Stimulated activated CD8-positive, alpha-beta memory T cell treated with anti-CD3 and anti-CD28 coated beads, Interleukin-7, amount 100 ng/mL, for 48 hours (primary cell): Measurements from ENCODE around the gene PARP12.

Experiments used
- DNase-seq, 2 donors: peaks; one replicate each; pipeline ENCODE4 v3.0.0-alpha.2; 2020; ENCODE audit warnings: low read depth in 1 of 2; ENCODE audit errors: extremely low read depth in 1 of 2

PARP12 gene

DNA sequence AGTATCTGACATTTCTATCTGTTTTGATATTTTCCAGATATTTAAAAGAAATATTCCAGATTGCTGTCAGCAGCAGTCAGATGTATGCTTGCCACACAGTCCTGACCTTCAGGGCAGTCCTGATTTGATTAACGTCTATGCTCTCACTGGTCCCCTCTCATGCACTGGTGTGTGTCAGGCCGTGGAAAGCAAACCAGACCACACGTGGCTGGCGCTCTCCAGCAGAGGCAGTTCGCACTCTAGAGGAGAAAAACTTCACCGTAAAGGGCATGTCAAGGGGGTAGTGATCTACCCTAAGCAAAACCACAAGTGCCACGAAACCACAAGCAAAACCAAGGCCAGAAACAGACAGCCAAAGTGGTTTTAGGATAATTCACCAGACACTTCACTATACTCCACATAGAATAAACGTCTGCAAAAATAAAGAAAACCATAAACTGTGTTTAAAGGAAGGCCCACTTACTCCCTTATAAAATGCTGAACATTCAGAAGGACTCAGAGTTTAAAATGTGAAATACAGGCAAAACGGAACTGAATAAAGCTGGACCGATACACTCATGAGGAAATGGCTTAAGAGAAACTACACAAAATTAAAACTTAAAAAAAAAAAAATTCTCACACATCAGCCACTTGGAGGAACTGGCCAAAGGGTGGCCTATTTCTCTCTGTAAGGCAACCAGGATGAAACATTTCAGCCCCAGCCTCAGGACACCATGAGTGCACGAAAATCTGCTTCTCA, 26.4 kb downstream of the PARP12 start:
- DNase-seq: no peak

DNA sequence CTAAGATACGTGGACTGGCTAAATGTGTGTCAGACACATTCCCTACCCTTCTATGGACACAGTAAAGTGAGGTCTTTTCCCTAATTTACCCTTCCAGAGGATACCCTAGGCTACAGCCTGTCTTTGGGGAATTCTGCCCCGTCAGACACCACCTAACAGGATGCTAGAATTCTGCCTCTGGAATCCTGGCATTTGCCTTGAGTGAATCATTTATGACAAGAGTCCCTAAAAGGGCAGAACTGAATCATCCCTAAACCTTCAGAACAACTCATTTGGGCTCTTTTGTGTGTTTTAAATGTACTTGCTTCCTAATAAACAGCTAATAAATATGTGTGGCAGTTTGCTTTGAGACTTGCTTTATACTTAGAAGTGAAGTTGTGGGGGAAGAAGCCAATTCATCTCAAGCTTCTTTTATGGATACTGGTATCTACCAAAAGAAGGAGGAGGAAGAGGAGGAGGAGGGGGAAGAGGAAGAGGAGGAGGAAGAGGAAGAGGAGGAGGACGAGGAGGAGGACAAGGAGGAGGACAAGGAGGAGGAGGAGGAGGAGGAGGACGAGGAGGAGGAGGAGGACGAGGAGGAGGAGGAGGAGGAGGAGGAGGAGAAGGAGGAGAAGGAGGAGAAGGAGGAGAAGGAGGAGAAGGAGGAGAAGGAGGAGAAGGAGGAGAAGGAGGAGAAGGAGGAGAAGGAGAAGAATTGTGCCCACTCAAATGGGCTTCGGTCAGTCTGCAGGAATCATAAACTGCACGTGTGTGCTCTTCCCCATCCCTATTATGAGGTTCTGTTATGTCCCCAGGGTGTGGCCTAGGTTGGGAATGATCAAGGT, 27.1 kb downstream of the PARP12 start:
- DNase-seq: no peak

DNA sequence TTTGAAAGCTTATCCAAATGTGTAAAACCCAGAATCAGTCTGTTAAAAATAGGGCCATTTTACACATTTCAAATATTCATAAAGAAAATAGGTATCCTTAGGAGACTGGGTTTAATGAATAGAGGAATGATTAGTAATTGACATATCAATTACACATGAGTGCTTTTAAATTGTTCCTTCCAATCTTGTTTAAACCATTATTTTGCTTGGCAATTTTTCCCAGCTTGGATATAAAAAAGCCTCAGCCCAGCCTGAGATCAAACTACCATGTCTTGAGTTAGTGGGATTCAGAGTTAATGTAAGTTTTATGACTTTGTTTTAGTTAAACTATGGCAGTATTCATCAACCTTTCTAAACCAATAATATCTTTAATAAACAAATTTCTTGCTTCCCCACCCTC, 28.3 kb downstream of the PARP12 start:
- DNase-seq: no peak

DNA sequence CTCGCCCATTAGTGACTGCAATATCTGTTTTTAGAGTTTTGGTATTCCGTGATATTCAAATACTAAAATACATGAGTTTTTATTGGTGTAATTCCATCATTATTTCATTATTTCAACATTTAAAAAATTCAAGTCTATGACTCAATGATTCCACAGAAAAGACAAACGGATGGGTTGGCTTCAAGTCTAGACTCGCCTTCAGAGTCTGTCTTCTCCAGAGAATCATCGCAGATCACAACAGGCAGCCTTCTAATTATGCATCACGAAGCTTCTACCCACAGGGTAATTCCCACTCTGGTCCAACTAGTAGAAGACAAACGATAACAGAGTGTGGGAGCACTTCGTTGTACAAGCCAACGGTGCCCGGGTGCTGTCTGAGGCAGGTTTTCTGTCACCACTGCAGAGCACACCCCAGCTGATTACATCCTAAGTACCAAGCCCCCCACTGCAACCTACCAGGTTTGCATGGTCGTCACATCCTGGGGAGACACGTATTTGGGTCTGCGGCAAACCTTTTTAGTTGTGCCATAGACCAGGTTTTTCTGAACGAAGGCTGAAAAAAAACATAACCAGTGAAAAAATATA, 28.9 kb downstream of the PARP12 start:
- no peak for DNase-seq

DNA sequence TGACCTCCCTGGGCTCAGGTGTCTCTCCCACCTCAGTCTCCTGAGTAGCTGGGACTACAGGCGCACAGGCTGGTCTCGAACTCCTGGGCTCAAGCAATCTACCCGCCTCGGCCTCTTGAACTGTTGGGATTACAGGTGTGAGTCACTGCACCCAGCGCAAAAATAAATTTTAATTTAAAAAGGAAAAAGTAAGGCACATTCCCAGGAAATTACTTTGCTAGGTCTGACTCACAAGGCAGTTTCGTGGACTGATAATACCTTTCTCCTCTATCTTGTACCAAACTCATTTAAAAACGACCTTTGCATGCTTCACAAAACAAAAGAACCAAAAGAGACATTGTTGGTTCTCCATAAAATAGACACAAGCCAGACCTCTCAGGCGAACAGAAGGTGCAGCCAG, 29.7 kb downstream of the PARP12 start:
- no peak for DNase-seq

DNA sequence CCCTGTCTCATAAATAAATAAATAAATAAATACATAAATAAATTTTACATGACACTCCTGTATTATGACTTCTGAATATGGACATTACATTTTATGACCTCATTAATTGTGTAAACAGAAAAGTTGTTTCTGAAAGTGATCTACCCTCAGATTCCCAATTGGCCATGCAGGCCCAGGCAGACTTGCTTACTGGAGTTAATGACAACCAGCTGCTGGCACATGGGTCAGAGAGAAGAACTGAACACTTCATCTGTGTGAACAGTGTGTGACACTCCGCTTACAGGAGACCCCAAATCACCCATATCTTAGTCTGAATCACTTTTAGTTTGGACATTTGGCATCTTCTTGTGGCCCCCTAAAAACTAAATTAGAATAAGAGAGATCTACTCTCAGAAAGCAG, 31.4 kb downstream of the PARP12 start:
- DNase-seq: no peak

DNA sequence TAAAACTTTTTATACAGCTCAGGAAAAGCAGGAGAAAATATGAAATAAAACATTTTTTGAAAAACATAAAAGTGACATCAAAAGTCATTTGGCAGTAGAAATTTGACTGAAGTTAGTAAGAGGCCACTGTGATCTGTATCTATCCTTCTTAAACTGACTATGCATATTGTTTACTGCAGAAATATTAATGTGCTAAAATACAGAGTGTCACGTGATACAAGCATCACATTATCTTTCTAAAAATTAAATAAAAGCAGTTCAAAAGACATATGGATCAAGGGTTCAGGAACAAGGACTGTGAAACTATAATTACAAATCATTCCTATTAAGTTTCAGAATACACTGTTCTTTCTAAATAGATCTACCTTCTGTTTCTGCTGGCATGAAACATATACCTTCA, 33.7 kb downstream of the PARP12 start:
- no peak for DNase-seq

DNA sequence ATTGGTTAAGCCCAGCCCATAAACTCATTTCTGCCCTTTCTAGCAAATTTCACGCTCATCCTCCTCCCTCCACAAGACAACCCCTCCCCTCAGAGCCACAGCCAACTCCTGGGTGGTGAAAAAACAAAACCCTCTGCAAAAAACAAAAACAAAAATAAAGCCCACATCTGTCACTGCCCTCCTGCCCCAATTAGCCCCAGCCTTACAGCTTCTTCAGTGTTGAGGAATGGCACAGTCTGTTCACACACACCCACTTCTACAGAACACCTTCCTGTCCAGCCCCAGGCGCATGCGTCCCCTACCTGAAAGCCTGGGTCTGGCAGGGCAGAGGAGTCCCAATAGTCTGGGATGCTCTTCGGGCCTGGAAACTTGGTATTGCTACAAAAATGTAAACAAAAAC, 34.4 kb downstream of the PARP12 start:
- DNase-seq: no peak

DNA sequence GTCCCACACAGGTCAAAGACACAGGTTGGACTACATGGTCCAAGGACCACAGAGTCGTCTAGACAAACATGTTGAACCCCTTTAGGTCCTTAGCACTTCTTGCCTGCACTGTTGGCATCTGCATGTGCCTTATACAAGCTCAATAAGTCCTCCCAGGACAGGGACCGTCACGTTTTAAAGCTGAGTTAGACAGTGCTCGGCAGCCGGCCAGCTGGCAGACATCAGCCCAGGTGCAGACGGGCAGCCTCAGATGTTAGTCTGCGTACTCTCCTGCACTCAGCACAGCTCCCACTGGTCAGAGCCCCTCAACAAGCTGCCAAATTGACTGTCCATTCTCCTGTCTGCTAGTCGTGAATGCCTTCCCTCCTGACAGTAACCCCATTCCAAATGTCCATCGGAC, 34.9 kb downstream of the PARP12 start:
- DNase-seq: no peak

DNA sequence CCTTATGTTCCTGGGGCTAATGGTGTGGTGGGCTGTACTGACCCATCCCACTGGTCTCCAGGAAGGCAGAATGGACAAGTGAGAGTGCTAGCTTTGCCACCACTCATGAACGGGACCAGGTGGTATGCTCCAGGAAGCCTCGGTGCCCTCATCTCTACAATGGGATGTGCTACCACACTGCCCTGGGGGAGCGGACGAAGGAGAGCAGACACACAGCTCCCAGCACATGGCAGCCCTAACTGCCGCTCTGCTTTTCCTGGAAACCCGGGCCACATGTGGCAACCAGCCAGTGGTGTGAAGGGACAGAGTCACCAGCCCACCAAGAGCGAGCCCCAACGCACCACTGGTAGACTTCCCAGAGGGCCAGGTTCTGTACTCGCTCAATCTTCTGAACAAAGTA, 35.8 kb downstream of the PARP12 start:
- DNase-seq: no peak

DNA sequence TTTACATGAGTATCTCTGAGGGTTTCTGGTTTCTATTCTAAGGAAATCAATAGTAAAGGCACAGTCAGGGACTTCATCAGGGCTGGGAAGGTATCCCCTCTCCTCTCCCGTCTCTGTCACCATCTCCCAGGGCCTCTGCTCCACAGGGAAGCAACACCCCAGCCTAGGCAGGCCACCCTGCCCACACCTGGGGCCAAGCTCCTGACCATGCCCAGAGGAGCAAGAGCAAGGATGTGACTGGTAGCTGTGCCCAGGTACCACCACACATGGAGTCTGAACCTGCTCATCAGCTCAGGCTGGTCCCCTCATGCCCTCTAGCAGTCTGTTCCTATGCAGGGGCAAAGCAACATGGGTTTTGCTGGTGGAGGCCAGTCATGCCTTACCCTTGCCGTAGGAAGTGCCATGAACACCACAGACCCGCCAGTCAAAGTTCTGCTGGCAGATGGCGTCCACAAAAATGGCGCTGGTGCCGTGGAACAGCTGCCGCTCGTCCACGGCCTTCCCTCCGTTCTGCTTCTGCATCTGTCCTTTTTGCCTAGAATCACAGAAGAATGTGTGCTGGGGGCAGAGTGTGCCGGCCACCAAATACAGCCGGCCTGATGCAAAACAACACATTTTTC, 36.8 kb downstream of the PARP12 start:
- DNase-seq: no peak

DNA sequence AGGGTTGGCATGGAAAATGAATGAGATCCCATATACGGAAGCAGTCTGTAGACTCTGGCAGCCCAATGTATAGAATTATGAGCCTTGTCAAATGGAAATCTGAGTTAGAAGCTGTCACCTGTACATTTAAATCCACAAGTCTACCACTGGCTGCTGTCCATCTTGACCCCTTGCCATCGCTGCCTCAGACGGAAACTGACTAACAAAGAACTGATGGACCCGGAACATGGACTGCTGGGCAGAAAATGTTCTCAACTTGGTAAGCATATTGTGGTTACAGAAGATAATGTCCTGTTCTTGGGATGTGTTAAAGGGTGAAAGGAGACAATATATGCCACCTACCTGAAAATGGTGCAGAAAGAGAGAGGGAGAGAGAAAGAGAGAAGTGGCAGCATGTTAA, 37.5 kb downstream of the PARP12 start:
- no peak for DNase-seq

DNA sequence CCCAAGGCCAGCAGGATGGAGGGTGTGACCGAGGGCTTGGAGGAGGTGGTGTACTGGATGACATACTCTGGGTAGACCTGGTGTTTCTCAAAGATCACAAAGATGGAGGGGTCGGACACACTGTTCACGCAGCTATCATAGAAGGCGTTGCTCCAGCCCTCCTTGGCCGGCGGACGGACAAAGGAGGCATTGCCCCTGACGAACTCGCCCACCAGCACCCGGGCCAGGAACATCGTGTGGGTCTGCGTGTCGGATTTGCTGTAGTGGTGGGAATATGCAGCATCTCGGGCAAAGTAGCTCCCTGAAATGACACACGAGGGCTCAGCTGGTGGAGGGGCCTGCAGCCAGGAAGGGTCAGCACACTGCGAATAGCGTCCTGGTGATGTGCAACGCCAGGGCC, 38.2 kb downstream of the PARP12 start:
- no peak for DNase-seq

DNA sequence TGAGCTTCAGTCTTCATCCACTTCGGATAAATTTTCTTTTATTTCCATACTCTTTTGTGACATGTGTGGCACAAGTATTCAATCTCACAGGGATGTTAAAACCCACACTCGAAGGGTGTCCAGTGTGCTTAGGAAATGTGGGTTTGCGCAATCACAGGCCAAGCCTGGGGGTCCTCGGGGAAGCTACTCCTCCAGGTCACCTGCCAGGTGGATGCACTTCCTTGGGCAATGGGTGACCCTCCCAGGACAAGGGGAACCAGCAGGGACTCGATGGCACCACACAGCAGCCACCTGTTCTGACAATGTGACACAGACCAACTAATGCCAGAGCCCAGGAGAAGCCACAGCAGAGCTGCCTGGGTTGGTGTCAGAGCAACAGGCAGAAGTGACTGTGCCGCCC, 39.0 kb downstream of the PARP12 start:
- DNase-seq: no peak

DNA sequence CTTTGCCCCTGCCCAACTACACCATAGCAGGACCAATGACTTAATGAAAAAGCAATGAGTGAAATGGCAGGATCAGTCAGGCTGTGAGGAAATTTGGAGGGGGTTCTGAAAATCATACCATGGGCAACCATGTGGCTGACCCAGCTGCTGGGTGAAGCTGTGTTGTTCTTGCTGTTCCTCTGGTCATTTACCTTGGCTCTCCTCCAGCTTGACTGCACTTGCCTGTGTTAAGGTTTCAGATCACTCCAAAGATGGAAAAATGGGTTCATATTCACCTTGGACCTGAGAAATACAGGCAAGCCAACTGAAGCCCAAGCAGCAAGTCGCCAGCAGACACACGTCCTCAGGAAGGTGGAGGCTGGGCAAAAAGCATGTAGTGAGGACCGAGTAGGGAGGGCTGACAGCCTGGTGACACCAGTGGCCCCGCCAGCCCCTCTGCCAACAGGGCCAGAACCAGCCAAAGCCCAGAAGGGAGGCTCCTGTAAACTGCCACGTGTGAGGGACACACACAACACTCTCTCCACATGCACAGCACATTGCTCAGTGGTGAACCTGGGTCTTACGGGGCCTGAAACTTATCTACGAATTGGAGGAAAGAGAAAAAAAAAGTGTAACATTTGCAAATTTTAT, 40.1 kb downstream of the PARP12 start:
- DNase-seq: no peak

DNA sequence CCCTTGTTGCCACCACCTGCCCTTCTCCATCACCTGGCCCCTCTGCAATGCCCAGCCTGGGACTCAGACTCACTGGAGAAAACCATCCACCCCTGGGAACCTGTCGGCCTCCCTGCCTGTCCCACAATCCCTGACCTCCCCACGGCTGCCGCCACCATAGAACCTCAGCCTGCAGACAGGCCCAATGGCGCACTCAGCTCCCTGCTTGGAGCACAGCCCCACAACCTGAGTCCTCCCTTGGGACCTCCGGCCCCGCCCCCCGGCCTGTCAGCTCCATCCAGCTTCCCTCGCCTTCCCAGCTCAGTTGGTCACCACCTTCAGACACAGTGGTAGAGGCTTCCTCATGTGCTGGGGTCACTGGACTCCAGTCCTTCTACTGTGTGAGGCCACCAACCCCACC, 41.1 kb downstream of the PARP12 start:
- no peak for DNase-seq

DNA sequence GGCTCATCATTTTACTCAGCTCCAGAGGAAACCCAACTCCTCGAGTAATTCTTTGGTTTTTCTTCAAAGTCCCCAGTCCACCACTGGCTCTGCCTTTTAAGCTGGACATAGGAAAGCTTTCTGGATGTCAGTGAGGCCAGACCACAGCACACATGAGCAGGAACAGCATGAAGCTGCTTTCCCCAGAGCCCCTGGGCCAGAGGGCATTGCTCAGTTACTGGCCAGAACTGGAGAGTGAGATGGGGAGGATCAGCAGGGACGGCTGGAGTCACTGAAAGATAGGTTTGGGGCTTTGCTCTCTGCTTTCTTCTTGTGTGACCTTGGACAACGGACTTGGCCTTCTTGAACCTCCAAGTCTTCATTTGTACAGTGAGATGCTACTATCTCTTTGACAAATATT, 43.1 kb downstream of the PARP12 start:
- no peak for DNase-seq

DNA sequence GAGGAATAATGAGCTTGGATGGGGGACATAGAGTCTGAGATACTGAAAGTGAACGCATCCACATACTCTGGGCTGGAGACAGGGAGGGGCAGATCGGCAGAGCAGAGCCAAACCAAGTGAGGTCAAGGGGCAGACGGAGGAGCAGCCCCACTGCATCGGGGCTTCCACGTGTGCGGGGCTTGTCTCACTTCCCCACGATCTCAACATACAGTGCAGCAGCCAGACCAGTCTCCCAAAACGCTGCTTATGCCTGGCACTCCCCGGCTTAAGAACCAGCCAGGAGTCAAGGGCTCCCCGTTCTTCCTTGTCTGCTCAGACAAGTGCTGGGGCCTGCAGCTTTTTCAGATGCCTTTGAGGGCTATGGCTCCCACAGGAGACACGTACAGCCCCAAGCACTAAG, 43.6 kb downstream of the PARP12 start:
- DNase-seq: no peak

DNA sequence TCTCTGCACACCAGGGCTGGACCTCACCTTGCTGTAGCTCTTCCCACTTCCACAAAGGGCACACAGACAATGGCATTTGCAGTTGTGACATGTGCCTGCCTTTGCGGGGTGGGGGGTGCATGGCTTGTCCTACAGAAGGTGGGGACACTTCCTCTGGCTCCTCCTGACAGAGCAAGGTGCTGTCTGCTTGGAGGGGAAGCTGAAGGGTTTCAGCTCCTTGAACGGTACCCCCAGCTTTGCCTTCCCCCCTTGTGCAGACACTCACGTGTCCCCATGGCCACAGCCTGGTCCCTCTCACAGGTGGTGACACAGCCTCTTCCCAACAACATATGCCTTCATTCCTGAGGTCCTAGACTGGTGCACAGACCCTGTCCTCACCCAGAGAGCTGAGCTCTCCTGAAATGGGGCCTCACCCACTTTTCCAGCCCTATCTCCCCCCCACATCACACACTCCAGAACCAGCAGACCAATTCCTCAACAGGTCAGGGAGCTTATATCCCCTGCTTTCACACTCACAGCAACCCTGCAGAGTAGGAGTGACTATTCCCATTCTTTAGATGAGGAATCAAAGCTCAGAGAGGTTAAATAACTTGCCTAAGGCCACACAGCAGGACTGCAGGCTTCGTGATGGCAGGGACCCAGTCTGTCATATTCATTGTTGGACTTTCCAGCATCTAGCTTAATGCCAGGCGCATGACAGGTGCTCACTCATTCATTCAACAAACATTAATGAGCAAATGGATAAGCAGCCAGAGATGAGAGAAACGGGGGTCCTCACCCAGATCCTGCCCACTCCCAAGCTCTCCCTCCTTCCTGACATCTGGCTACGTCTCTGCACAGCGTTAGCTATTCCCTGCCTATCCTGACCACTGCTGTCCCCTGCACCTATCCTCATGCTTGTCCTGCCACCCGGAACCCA, 44.4 kb downstream of the PARP12 start:
- no peak for DNase-seq

DNA sequence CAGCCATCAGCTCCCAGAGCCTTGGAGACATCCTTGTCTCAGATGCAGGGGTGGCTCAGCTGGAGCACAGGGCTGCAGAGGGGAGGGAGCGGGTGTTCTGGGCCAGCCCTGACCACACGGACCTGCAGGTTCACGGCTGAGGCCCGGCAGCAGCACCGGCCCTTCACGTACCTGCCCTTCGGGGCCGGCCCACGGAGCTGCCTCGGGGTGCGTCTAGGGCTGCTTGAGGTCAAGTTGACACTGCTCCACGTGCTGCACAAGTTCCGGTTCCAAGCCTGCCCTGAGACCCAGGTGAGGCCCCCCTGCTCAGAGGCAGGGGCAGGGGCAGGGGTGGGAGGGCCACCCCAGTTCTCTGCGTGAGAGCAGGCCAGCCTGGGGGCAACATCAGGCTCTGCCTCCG, 45.2 kb downstream of the PARP12 start:
- DNase-seq: no peak
